T-helper 1 cell (primary cell): ENCODE measurements around the gene MARK3.

Experiments used
- DNase-seq, 5 donors: peaks; one replicate each; pipeline ENCODE4 v3.0.0-alpha.2; 2012 to 2020

MARK3 gene

DNA sequence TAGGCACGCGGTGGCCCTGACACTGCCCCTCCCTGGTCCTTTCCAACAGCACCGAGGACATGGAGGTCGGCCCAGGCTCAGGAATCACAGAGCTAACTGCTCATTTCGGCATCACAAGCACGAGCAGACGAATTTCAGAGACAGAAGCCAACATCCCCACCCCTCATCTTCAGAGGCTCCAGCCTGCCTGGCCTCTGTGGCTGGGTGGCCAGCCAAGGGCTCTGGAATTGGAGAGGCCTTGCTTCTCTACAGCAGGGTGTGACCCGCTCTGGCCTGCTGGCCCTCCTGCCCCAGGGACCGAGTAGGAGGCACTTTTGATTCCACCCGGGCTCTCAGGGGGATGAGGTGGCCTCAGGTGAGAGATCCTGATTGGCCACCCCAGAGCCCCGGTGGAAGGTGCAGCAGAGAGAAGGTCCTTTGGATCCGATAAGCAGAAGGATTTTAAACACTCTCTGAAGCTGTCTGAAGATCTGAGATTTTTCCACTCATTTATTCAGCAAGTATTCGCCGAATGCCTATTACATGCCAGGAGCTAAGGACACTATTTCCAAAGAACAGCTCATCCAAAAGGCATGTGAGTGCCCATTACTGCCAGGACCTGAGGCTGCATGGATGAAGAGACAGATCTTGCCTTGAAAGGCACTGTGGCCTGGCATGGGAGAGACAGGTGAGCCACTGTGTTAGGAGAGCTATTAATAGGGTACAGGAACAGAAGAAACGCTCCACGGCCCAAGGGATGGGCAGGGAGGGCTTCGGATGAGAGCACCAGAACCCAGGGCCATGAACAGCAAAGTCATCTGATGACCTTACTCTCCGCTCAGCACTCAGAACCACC is 167.0 kb downstream of the MARK3 start:
- DNase-seq, result no peak

- no peak for DNase-seq
Observed at GRCh38 chr14:103552846-103553210, 167.6 kb downstream of the MARK3 start.
